ENCODE measurements around the gene ZNF174. TPM values are rescaled to one million over a fixed set of nuclear protein-coding genes. Genes with fewer than 3 reads are reported as not detected.

The ZNF174 gene
- total RNA-seq, 1 donor from 2014 or later, result 13.7 TPM

DNA sequence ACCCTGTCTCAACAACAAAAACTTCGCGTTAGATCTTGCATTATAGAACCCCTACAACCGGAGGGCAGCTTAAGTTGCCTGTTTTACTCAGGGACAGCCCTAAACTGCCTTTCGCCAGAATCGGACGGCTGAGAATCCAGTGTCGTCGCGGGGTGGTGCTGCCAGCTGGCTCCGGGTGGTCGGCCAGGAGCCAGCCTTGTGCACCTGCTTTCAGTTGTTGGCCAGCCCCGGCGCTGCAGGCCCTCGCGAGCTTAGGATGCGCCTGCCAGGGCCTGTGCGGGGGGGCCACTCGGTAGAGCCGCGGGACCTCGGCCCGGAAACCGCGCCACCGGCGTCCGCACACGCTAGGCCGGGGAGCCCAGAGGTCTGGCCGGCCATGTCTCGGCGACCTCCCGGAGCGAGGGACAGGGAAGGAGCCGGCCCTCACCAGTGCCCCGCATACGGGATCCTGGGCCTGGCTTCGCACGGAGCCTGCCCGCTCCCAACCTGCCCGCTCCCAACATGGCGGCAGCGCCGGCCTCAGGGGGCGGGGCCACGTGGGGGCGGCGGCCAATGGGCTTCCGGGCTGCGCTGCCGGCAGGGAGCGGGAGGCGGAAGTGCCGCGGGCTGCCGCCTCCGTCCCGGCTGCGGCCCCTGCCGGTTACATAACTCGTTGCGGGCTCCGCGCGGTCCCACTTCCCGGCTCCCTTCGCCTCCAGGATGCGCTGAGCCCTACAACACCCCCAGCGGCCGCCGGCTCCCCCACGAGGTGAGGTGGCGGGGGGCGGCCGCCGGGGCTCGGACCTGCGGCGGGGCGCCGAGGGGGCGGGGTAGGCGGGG is 56.6 kb downstream of the ZNF174 start:
- DNase-seq (ENCODE audit: extremely low spot score, unreplicated experiment), result peak; percentile 97
- peak overlapping the region; percentile 77 for H3K4me3 Mint-ChIP-seq (ENCODE audit: unreplicated experiment)
- H3K9me3 Mint-ChIP-seq (ENCODE audit: unreplicated experiment), result no peaks in the 10 kb centered on the region
- H3K4me1 Mint-ChIP-seq (ENCODE audit: unreplicated experiment), result peaks cover 42% of the 10 kb centered on the region
- no peaks in the 10 kb centered on the region for H3K36me3 Mint-ChIP-seq (ENCODE audit: unreplicated experiment)
- peak overlapping the region; percentile 90 for H3K27ac Mint-ChIP-seq (ENCODE audit: unreplicated experiment)
- no peaks in the 10 kb centered on the region for H3K27me3 Mint-ChIP-seq (ENCODE audit: unreplicated experiment)
- TF ChIP-seq, protein P1, sequence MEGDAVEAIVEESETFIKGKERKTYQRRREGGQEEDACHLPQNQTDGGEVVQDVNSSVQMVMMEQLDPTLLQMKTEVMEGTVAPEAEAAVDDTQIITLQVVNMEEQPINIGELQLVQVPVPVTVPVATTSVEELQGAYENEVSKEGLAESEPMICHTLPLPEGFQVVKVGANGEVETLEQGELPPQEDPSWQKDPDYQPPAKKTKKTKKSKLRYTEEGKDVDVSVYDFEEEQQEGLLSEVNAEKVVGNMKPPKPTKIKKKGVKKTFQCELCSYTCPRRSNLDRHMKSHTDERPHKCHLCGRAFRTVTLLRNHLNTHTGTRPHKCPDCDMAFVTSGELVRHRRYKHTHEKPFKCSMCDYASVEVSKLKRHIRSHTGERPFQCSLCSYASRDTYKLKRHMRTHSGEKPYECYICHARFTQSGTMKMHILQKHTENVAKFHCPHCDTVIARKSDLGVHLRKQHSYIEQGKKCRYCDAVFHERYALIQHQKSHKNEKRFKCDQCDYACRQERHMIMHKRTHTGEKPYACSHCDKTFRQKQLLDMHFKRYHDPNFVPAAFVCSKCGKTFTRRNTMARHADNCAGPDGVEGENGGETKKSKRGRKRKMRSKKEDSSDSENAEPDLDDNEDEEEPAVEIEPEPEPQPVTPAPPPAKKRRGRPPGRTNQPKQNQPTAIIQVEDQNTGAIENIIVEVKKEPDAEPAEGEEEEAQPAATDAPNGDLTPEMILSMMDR (IDR thresholded peaks at IDR 0.05), result peak; percentile 59

DNA sequence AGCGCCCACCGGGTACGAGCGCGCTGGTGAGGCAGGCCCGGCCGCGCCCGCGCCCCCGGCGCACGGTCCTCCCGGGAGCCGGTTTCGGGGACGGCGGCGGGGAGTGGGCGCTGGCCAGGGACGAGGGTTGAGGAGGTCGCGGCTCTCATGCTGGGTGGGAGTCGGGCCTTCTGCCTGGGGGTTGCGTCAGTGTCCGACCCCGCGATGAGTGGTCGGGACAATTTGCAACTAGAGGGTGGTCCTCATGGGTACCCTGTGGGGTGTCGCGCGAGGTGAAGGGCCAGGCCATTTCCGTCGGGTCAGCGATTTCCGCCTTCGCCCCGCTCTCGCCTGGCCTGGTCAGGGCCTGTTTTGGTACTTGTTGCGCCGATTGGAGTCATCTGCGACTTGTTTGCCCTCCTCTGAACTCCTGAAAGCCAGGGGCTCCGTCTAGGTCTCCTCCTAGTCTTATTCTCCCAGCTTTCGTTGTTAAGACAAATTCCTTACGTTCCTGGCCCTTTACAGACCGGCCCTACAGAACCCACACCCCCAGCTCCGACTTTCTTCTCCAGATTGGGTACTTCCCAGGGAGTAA is 57.4 kb downstream of the ZNF174 start:
- no peak for DNase-seq (ENCODE audit: extremely low spot score, unreplicated experiment)
- Mint-ChIP-seq H3K4me1 (ENCODE audit: unreplicated experiment) (peaks cover 42% of the 10 kb centered on the region), H3K27ac (ENCODE audit: unreplicated experiment) (peak overlapping the region; percentile 92), H3K27me3 (ENCODE audit: unreplicated experiment) (no peaks in the 10 kb centered on the region), H3K9me3 (ENCODE audit: unreplicated experiment) (no peaks in the 10 kb centered on the region), H3K4me3 (ENCODE audit: unreplicated experiment) (peak overlapping the region; percentile 88), H3K36me3 (ENCODE audit: unreplicated experiment) (no peaks in the 10 kb centered on the region)
- TF ChIP-seq, protein P1 (IDR thresholded peaks at IDR 0.05), result no peak

DNA sequence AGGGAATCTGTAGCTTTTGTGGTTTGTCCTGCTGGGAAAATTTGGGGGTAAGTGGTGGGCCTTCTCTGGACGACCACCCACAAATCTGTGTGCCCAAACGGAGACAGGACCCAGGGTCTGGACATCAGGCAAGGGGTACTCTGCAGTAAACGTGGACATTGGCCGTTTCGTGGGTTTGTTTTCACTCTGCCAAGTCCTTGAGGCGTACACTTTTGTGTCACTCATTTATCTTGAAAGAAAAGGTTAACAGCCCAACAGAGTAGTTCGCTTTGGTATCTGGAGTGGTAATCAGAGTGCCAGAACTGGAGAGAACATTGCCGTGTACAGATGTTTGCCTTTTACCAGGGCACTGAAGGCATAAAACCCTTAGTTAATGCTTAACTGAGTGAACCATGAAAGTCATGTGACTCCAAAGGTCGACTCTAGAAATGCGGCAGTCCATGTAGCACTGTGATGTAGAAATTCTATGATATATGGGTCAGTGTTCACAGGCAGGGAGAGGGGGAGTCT is 57.9 kb downstream of the ZNF174 start:
- Mint-ChIP-seq H3K4me1 (ENCODE audit: unreplicated experiment) (peaks cover 45% of the 10 kb centered on the region), H3K36me3 (ENCODE audit: unreplicated experiment) (no peaks in the 10 kb centered on the region), H3K4me3 (ENCODE audit: unreplicated experiment) (peak overlapping the region; percentile 88), H3K27ac (ENCODE audit: unreplicated experiment) (peak overlapping the region; percentile 92), H3K9me3 (ENCODE audit: unreplicated experiment) (no peaks in the 10 kb centered on the region), H3K27me3 (ENCODE audit: unreplicated experiment) (no peaks in the 10 kb centered on the region)
- TF ChIP-seq, protein P1 (IDR thresholded peaks at IDR 0.05), result no peak
- no peak for DNase-seq (ENCODE audit: extremely low spot score, unreplicated experiment)

Other genes starting within 250 kb of the ZNF174 start
- gene OR1F1, start 213.0 kb upstream of the ZNF174 start, total RNA-seq, result not detected in 2 replicates
- 9.0 and 9.1 TPM in 2 replicates for gene ZNF200, start 166.1 kb upstream of the ZNF174 start, total RNA-seq
- not detected in 2 replicates for gene MEFV, start 144.6 kb upstream of the ZNF174 start, total RNA-seq
- gene ZNF263, start 117.7 kb upstream of the ZNF174 start, total RNA-seq, result 30.4 and 33.2 TPM in 2 replicates
- 8.2 and 10.0 TPM in 2 replicates for gene TIGD7, start 95.8 kb upstream of the ZNF174 start, total RNA-seq
- 24.2 and 26.2 TPM in 2 replicates for gene ZNF75A, start 95.7 kb upstream of the ZNF174 start, total RNA-seq
- not detected in 2 replicates for gene OR2C1, start 45.3 kb upstream of the ZNF174 start, total RNA-seq
- gene ZSCAN32, start 211 bp upstream of the ZNF174 start, total RNA-seq, result 14.3 and 14.5 TPM in 2 replicates
- gene ZNF597, start 42.3 kb downstream of the ZNF174 start, total RNA-seq, result 2.3 TPM in 2 replicates
- 53.9 and 55.0 TPM in 2 replicates for gene NAA60, start 42.5 kb downstream of the ZNF174 start, total RNA-seq
- gene C16orf90, start 94.3 kb downstream of the ZNF174 start, total RNA-seq, result not detected in 2 replicates
- 28.7 and 28.9 TPM in 2 replicates for gene CLUAP1, start 99.8 kb downstream of the ZNF174 start, total RNA-seq
- not detected in 2 replicates for gene NLRC3, start 176.2 kb downstream of the ZNF174 start, total RNA-seq
- gene SLX4, start 210.4 kb downstream of the ZNF174 start, total RNA-seq, result 7.1 and 8.4 TPM in 2 replicates

All from osteocyte (in vitro differentiated cells).